Fibroblast of the conjunctiva (primary cell): ENCODE measurements around the gene ANKFN1.

ENCODE experiments used
- DNase-seq: peaks from one replicate; pipeline ENCODE4 v3.0.0-alpha.2; 2010; ENCODE audit warnings: low read depth

The ANKFN1 gene

GRCh38 chr17:56142781-56143180, 10.5 kb upstream of the ANKFN1 start:
- no peak for DNase-seq

GRCh38 chr17:56144223-56144622, 9.1 kb upstream of the ANKFN1 start:
- DNase-seq: no peak

- DNase-seq: no peak
Observed at GRCh38 chr17:56146534-56146933, 6.7 kb upstream of the ANKFN1 start.

- no peak for DNase-seq
Observed at GRCh38 chr17:56148333-56148732, 4.9 kb upstream of the ANKFN1 start.

GRCh38 chr17:56149266-56150036, 3.8 kb upstream of the ANKFN1 start:
- DNase-seq: no peak

GRCh38 chr17:56150649-56151048, 2.6 kb upstream of the ANKFN1 start:
- no peak for DNase-seq

GRCh38 chr17:56157845-56158244, 4.6 kb downstream of the ANKFN1 start:
- DNase-seq: no peak

GRCh38 chr17:56158344-56158743, 5.1 kb downstream of the ANKFN1 start:
- DNase-seq: no peak

- no peak for DNase-seq
Observed at GRCh38 chr17:56158915-56159825, 5.9 kb downstream of the ANKFN1 start.

- DNase-seq: no peak
Observed at GRCh38 chr17:56159826-56160380, 6.6 kb downstream of the ANKFN1 start.

GRCh38 chr17:56160422-56160821, 7.1 kb downstream of the ANKFN1 start:
- no peak for DNase-seq

GRCh38 chr17:56165072-56165641, 11.9 kb downstream of the ANKFN1 start:
- no peak for DNase-seq

GRCh38 chr17:56167491-56167890, 14.2 kb downstream of the ANKFN1 start:
- DNase-seq: no peak

- DNase-seq: no peak
Observed at GRCh38 chr17:56169621-56170020, 16.3 kb downstream of the ANKFN1 start.

- no peak for DNase-seq
Observed at GRCh38 chr17:56171186-56171959, 18.1 kb downstream of the ANKFN1 start.

GRCh38 chr17:56172517-56172982, 19.3 kb downstream of the ANKFN1 start:
- DNase-seq: no peak

- no peak for DNase-seq
Observed at GRCh38 chr17:56173026-56173425, 19.8 kb downstream of the ANKFN1 start.

GRCh38 chr17:56173958-56174835, 20.9 kb downstream of the ANKFN1 start:
- DNase-seq: no peak

- DNase-seq: no peak
Observed at GRCh38 chr17:56175299-56175955, 22.2 kb downstream of the ANKFN1 start.

GRCh38 chr17:56176091-56176490, 22.8 kb downstream of the ANKFN1 start:
- no peak for DNase-seq
